Right lobe of liver (tissue), 4 donors: Measurements from ENCODE around the gene GATA6.

ENCODE experiments used
- CTCF ChIP-seq, 4 donors: fragments of 200-600 bp in 3 of 4; fragments of 450-650 bp in 1 of 4; IDR thresholded peaks; one replicate each; pipeline versions ENCODE4 v1.5.1 to v1.8.0; 2016 to 2022; ENCODE audit warnings: antibody characterized with exemption in 4 of 4, mild to moderate bottlenecking in 2 of 4
- POLR2A ChIP-seq: fragments of 450-650 bp; IDR thresholded peaks from one replicate; pipeline ENCODE4 v1.6.1; 2017; ENCODE audit warnings: antibody characterized with exemption, mild to moderate bottlenecking
- donor health status: DM: no; HTN: no; CAD: no.
- donor health status: DM: no; HTN: no; CAD: no.
- donor health status: DM: no; HTN: yes; CAD: no.

- TF ChIP-seq POLR2A (no peak), CTCF (IDR thresholded peaks at IDR 0.05) (no peak)
Observed at GRCh38 chr18:22173928-22174301, 4.5 kb downstream of the GATA6 start.
